Epithelial cell of proximal tubule (primary cell): ENCODE data around the gene CST11. TPM values are rescaled to one million over a fixed set of nuclear protein-coding genes. Genes with fewer than 3 reads are reported as not detected.

ENCODE experiments used
- DNase-seq: peaks from one replicate; pipeline ENCODE4 v3.0.0-alpha.2; 2011; ENCODE audit warnings: low read depth
- H3K4me3 ChIP-seq: 2 replicates; pipeline ENCODE4 v1.5.1; 2011; ENCODE audit warnings: low read depth, mild to moderate bottlenecking, low read length
- CTCF ChIP-seq: conservative IDR thresholded peaks from 2 replicates; pipeline ENCODE4 v1.5.1; 2012; ENCODE audit warnings: low read depth, mild to moderate bottlenecking, low read length
- total RNA-seq: library from RNA; depleted of rRNA; stranded (reverse); fragments of >200 nt; gene quantifications from 2 replicates; pipeline ENCODE4 v1.2.3, GENCODE V29; 2015

The CST11 gene
- not detected in 2 replicates for total RNA-seq

DNA sequence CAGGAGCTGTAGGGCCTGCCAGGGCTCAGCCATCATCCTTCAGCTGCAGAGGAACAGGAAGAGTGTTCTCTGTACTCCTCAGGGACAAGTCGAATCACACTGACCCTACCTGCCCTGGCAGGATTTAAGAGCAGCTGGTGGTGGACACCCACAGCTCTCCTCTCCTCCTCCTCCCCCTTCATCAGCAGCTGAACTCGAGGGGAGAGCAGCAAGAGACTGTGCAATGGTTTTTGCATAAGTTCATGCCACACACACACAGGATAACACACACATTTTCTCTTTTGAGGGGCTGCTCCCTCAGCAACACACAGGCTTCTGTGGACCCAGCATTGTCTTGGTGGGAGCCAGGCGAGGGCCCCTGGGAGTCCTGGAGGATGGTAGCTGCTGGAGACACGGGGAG lies at the start of gene CST11:
Gene CST11, minus strand, starts transcription at position 101 of the 400 bp plus-strand sequence. Its CDS starts 65 bp downstream, at position 36.
- DNase-seq: no peak
- no peak within 1 kb of the TSS for H3K4me3 ChIP-seq
- TF ChIP-seq CTCF: no peak

GRCh38 chr20:23501926-23502325 lies 49.2 kb upstream of the CST11 start:
- H3K4me3 ChIP-seq: no peak overlapping the region
- no peak for TF ChIP-seq CTCF
- DNase-seq: no peak

GRCh38 chr20:23497536-23497935 lies 44.9 kb upstream of the CST11 start:
- no peak for DNase-seq
- TF ChIP-seq CTCF: no peak
- no peak overlapping the region for H3K4me3 ChIP-seq

- no peak for DNase-seq
- no peak overlapping the region for H3K4me3 ChIP-seq
- no peak for TF ChIP-seq CTCF
These were observed 40.6 kb upstream of the CST11 start for GRCh38 chr20:23493172-23493772.

GRCh38 chr20:23492292-23492691 lies 39.6 kb upstream of the CST11 start:
- H3K4me3 ChIP-seq: no peak overlapping the region
- TF ChIP-seq CTCF: no peak
- DNase-seq: no peak

- no peak within 1 kb of the TSS for H3K4me3 ChIP-seq
- no peak for DNase-seq
- TF ChIP-seq CTCF: no peak
These were observed 38.1 kb upstream of the CST11 start, which contains the start of gene CST8 for GRCh38 chr20:23490817-23491216. Gene CST8, plus strand, starts transcription at chr20:23491117. Its CDS starts 551 bp downstream, at chr20:23491668.

DNA sequence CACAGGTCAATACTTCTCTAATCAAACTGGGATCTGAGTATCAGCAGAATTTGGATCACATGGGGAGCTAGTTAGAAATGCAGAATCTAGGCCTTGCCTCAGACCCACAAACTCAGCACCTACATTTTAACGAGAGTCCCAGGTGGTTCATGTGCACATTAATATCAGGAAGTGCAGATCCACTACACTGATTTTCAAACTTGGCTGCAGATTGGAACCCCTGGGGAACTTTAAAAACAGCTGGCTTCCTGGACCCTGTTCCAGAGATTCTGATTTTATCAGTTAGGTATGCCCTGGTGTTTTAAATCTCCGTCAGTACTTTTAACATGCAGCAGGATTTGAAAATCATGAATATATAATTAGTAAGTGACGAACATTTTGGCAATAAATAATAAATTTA lies 36.3 kb upstream of the CST11 start:
- no peak overlapping the region for H3K4me3 ChIP-seq
- DNase-seq: no peak
- no peak for TF ChIP-seq CTCF
